Activated naive CD8-positive, alpha-beta T cell treated with anti-CD3 and anti-CD28 coated beads, Interleukin-2, amount 50 U/mL, for 24 hours (primary cell): Measurements from ENCODE around the gene POLG.

ENCODE experiments used
- ATAC-seq: fragments of 150-1000 bp; cut with Tn5 transposase; one replicate; pipeline ENCODE4 v1.10.0; 2021
- DNase-seq: peaks from one replicate; pipeline ENCODE4 v3.0.0; 2021
- H3K27ac Mint-ChIP-seq: one replicate; pipeline ENCODE4 v1.8.0; 2021; ENCODE audit warnings: mild to moderate bottlenecking, mixed read lengths
- H3K27me3 Mint-ChIP-seq: one replicate; pipeline ENCODE4 v1.8.0; 2021; ENCODE audit warnings: mixed read lengths
- H3K36me3 Mint-ChIP-seq: one replicate; pipeline ENCODE4 v1.8.0; 2021; ENCODE audit warnings: low read depth, mixed read lengths
- H3K4me1 Mint-ChIP-seq: one replicate; pipeline ENCODE4 v1.8.0; 2021; ENCODE audit warnings: mixed read lengths
- H3K4me3 Mint-ChIP-seq: one replicate; pipeline ENCODE4 v1.8.0; 2021; ENCODE audit warnings: mild to moderate bottlenecking, moderate library complexity, mixed read lengths
- H3K9me3 Mint-ChIP-seq: one replicate; pipeline ENCODE4 v1.8.0; 2021; ENCODE audit warnings: mixed read lengths

Gene POLG

DNA sequence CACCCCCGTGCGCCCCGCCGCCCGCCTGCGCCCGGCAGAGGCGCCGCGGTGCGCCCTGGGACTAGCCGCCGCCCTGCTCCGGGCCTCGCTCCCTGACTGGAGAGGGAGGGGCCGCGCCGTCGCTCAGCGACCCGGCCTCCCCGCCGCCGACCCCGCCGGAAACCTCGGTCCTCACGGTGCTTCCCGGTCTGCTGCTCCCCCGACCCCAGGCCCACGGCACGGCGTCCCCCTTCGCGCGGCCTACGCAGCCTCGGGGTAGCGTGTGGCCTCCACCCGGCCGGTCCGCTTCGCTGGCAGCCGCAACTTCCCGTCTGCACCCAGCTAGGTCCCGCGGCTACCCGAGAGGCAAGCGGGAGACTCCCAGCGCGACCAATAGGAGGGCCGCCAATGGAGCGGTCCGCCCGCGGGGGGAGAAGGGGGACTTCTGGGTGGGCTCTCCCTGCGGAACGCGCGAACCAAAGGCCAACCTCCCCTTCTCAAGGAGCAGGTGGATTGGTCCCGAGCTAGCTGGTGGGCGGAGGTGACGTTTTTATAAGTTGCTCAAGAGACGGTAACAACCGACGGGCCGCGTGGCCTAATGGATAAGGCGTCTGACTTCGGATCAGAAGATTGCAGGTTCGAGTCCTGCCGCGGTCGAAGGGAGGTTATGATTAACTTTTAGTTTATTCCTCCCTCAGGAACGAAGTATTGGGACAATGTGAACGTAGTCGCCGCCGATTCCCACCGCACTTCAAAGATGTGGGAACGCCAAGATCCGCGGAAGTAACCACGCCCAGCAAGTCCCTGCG is at the start of gene POLG:
Gene POLG, minus strand, starts transcription at position 315 of the 788 bp plus-strand sequence. CDS start 1,070 bp downstream, outside the sequence.
- DNase-seq (peak; percentile 97), ATAC-seq (peak; percentile 93)
- Mint-ChIP-seq H3K9me3 (no peaks in the 10 kb centered on the region), H3K4me3 (peak within 1 kb of the TSS; percentile 84), H3K27ac (peak within 1 kb of the TSS; percentile 99), H3K27me3 (peaks cover 4% of the 10 kb centered on the region), H3K4me1 (peaks cover 59% of the 10 kb centered on the region), H3K36me3 (peaks cover 41% of the 10 kb centered on the region)

- ATAC-seq, result no peak
- DNase-seq, result no peak
- Mint-ChIP-seq H3K4me3 (no peak overlapping the region), H3K9me3 (no peaks in the 10 kb centered on the region), H3K27ac (no peak overlapping the region), H3K36me3 (no peaks in the 10 kb centered on the region), H3K4me1 (no peaks in the 10 kb centered on the region), H3K27me3 (peaks cover 25% of the 10 kb centered on the region)
Observed at GRCh38 chr15:89384176-89384604, 49.6 kb upstream of the POLG start.

GRCh38 chr15:89383365-89384175 is 48.9 kb upstream of the POLG start:
- no peak for ATAC-seq
- H3K27ac Mint-ChIP-seq, result no peak overlapping the region
- H3K4me1 Mint-ChIP-seq, result no peaks in the 10 kb centered on the region
- no peak overlapping the region for H3K4me3 Mint-ChIP-seq
- H3K27me3 Mint-ChIP-seq, result peaks cover 23% of the 10 kb centered on the region
- H3K9me3 Mint-ChIP-seq, result no peaks in the 10 kb centered on the region
- DNase-seq, result no peak
- H3K36me3 Mint-ChIP-seq, result no peaks in the 10 kb centered on the region

GRCh38 chr15:89381888-89382686 is 47.5 kb upstream of the POLG start:
- ATAC-seq, result no peak
- H3K36me3 Mint-ChIP-seq, result no peaks in the 10 kb centered on the region
- no peak overlapping the region for H3K27ac Mint-ChIP-seq
- no peaks in the 10 kb centered on the region for H3K9me3 Mint-ChIP-seq
- DNase-seq, result no peak
- peaks cover 35% of the 10 kb centered on the region for H3K27me3 Mint-ChIP-seq
- no peak overlapping the region for H3K4me3 Mint-ChIP-seq
- peaks cover 3% of the 10 kb centered on the region for H3K4me1 Mint-ChIP-seq

DNA sequence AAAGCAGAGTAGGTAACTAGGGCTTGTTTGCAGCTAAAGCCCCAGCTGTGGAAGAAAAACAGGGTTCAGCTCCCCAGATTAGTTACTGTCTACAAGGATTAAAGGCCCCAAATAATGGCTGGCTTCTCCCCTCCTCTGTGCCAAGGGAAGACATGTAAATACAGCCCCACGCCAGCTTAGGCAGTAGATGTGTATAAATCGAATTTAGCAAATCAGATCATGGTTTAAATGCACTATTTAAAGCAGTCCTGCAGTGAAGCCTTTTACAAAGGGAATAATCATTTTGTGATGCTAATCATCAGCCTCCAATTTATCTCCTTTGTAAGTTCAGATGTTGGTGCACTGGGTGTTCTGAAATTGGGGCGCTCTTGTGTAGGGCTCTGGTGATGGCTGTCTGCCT is 46.7 kb upstream of the POLG start:
- peaks cover 3% of the 10 kb centered on the region for H3K4me1 Mint-ChIP-seq
- peaks cover 43% of the 10 kb centered on the region for H3K27me3 Mint-ChIP-seq
- no peaks in the 10 kb centered on the region for H3K36me3 Mint-ChIP-seq
- H3K4me3 Mint-ChIP-seq, result no peak overlapping the region
- no peak for DNase-seq
- H3K27ac Mint-ChIP-seq, result no peak overlapping the region
- no peaks in the 10 kb centered on the region for H3K9me3 Mint-ChIP-seq
- no peak for ATAC-seq

GRCh38 chr15:89379818-89380217 is 45.2 kb upstream of the POLG start:
- no peak for DNase-seq
- no peaks in the 10 kb centered on the region for H3K9me3 Mint-ChIP-seq

DNA sequence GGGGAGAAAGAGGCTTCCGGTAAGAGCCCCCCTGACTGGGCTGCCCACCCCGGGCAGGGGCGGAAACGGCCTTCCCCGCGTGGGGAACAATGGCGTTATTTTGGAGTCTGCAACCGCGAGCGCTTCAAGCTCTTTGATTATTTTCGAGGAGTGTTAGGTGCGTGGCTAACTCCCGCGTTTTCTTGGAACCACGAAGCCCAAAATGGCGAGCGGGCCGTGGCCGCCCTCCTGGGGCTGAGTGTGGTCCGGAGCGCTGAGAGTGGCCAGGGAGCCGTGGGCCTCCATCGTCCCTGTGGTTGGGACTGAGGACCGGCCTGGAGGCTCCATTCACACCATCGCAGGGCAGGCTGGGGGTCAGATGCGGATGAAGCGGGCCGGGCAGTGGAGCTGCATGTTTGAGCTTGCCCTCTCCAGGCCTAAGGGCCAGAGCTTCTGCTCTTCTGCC is 44.6 kb upstream of the POLG start:
- Mint-ChIP-seq H3K27ac (no peak overlapping the region), H3K4me3 (no peak overlapping the region), H3K27me3 (peaks cover 59% of the 10 kb centered on the region)

More at GRCh38 chr15:89379818-89380217, 45.2 kb upstream of the POLG start:
- H3K36me3 Mint-ChIP-seq, result no peaks in the 10 kb centered on the region
- H3K4me3 Mint-ChIP-seq, result no peak overlapping the region
- no peak for ATAC-seq
- H3K27me3 Mint-ChIP-seq, result peaks cover 56% of the 10 kb centered on the region
- H3K4me1 Mint-ChIP-seq, result peaks cover 3% of the 10 kb centered on the region
- no peak overlapping the region for H3K27ac Mint-ChIP-seq

DNA sequence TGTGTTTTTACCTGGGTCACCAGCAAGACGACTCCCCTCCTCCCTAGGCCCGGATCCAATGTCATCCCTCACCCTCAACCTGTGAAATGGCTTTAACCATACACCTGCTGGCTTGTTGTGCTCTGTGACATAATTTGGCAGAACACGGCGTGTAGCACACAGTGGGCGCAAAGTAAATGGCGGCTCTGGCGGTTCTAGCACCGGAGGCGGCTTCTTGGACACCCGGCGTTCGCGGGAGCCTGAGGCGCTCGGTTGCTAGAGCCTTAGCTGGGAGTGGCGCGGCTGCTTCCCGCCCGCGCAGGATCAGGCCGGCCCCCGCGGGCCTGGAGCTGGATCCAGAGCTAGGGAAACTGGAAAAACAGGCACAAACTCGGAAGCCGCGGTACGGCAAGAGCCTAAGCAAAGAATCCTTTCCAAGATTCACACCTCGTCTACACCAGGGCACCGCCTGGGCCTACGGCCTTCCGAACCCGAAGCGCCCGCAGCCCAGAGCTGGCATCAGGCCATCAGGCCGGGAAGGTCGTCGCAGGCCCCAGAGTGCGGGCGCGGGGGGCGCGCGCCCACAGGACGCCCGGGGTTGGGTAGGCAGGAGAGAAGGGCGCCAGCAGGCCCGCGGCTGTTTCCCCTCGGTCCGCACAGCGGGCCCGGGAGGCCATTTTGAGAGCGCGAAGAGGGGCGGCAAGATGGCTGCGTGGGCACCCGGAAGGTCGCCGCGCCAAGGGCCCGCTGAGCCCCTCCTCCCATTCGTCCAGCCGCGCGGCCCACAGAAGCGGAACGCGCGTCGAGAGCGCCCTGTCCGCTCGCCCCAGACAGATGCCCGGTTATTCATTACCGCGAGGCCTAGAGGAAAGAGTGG is 43.9 kb upstream of the POLG start:
- Mint-ChIP-seq H3K27me3 (peaks cover 66% of the 10 kb centered on the region), H3K9me3 (no peaks in the 10 kb centered on the region), H3K4me3 (peak overlapping the region; percentile 37), H3K27ac (no peak overlapping the region), H3K36me3 (no peaks in the 10 kb centered on the region), H3K4me1 (peaks cover 3% of the 10 kb centered on the region)
- DNase-seq (no peak), ATAC-seq (no peak)

More for the DNA sequence above, 44.6 kb upstream of the POLG start:
- DNase-seq (no peak), ATAC-seq (no peak)
- no peaks in the 10 kb centered on the region for H3K36me3 Mint-ChIP-seq
- peaks cover 3% of the 10 kb centered on the region for H3K4me1 Mint-ChIP-seq
- no peaks in the 10 kb centered on the region for H3K9me3 Mint-ChIP-seq

- DNase-seq (no peak), ATAC-seq (no peak)
- peaks cover 70% of the 10 kb centered on the region for H3K27me3 Mint-ChIP-seq
- peaks cover 3% of the 10 kb centered on the region for H3K4me1 Mint-ChIP-seq
- no peak overlapping the region for H3K27ac Mint-ChIP-seq
- H3K36me3 Mint-ChIP-seq, result no peaks in the 10 kb centered on the region
- peak overlapping the region; percentile 37 for H3K4me3 Mint-ChIP-seq
- no peaks in the 10 kb centered on the region for H3K9me3 Mint-ChIP-seq
Observed at GRCh38 chr15:89377842-89378295, 43.2 kb upstream of the POLG start.

DNA sequence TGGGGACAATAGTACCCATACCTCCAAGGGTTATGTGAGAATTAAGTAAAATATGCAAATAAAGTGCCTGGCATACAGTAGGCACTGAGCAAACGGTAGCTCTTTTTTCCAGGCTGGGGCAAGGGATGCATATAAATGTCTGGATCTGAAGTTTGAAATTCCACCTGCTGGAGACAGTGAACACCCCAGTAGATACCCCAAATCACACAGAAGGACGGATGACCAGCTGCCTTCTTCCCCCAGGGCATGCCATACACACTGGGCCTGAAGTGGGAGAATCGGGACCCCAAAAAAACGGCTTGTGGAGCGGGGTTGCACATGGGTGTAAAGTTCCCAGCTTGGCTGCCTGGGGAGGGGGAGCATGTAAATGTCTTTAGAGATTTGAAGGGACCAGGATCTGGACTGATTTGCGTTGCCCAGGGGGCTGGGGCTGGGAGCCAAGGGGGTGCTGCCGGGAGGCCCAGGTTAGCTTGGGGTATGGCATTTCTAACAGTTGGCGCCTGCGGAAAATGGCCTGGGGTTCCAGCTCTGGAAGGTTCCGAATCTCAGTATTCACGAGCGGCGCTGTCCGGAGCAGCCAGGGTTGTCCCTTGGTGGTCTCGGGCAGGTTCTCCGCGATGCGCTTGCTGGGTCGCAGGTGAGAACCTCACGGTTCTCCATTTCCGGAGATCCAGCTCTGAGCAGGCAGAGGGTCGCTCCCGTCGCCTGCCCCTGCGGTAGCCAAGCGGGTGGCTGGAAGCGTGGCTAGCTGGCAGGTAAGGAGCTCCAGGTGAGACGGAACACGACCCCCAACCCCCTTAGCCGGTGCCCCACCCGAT is 42.6 kb upstream of the POLG start:
- H3K36me3 Mint-ChIP-seq, result no peaks in the 10 kb centered on the region
- H3K4me3 Mint-ChIP-seq, result no peak overlapping the region
- peaks cover 3% of the 10 kb centered on the region for H3K4me1 Mint-ChIP-seq
- ATAC-seq, result no peak
- peaks cover 74% of the 10 kb centered on the region for H3K27me3 Mint-ChIP-seq
- no peaks in the 10 kb centered on the region for H3K9me3 Mint-ChIP-seq
- no peak for DNase-seq
- H3K27ac Mint-ChIP-seq, result no peak overlapping the region

- Mint-ChIP-seq H3K9me3 (no peaks in the 10 kb centered on the region), H3K27me3 (peaks cover 78% of the 10 kb centered on the region), H3K4me1 (peaks cover 3% of the 10 kb centered on the region), H3K4me3 (no peak overlapping the region), H3K36me3 (no peaks in the 10 kb centered on the region), H3K27ac (no peak overlapping the region)
- no peak for DNase-seq
- ATAC-seq, result no peak
Observed at GRCh38 chr15:89376388-89376787, 41.8 kb upstream of the POLG start.

GRCh38 chr15:89375093-89376005 is 40.7 kb upstream of the POLG start:
- H3K4me3 Mint-ChIP-seq, result no peak overlapping the region
- DNase-seq (no peak), ATAC-seq (no peak)
- no peaks in the 10 kb centered on the region for H3K9me3 Mint-ChIP-seq
- H3K27me3 Mint-ChIP-seq, result peaks cover 76% of the 10 kb centered on the region
- H3K27ac Mint-ChIP-seq, result no peak overlapping the region
- no peaks in the 10 kb centered on the region for H3K36me3 Mint-ChIP-seq
- peaks cover 3% of the 10 kb centered on the region for H3K4me1 Mint-ChIP-seq
